Measurements from ENCODE around the gene ANKRD66.
"Not testable (repeated sequence)": the region's sequence is repeated elsewhere in the genome, so short reads cannot be mapped to it uniquely, and the experiment has no call there.

The ANKRD66 gene

GRCh38 chr6:46756469-46757213 is 9.9 kb downstream of the ANKRD66 start:
- DNase-seq: no peak

GRCh38 chr6:46757214-46757596 is 10.5 kb downstream of the ANKRD66 start:
- DNase-seq: no peak

- DNase-seq: no peak
Measured at GRCh38 chr6:46758960-46759753, 12.4 kb downstream of the ANKRD66 start.

GRCh38 chr6:46760925-46761324 is 14.2 kb downstream of the ANKRD66 start:
- no peak for DNase-seq

GRCh38 chr6:46763466-46763865 is 16.7 kb downstream of the ANKRD66 start:
- DNase-seq: no peak

GRCh38 chr6:46764280-46764679 is 17.5 kb downstream of the ANKRD66 start:
- not testable (repeated sequence) for DNase-seq

GRCh38 chr6:46764961-46765360 is 18.2 kb downstream of the ANKRD66 start:
- no peak for DNase-seq

GRCh38 chr6:46772016-46772415 is 25.3 kb downstream of the ANKRD66 start:
- peak; percentile 29 for DNase-seq

GRCh38 chr6:46772762-46773161 is 26.0 kb downstream of the ANKRD66 start:
- DNase-seq: peak; percentile 99

- peak; percentile 81 for DNase-seq
Measured at GRCh38 chr6:46773201-46773855, 26.6 kb downstream of the ANKRD66 start.

- DNase-seq: not testable (repeated sequence)
Measured at GRCh38 chr6:46774736-46775135, 28.0 kb downstream of the ANKRD66 start.

GRCh38 chr6:46776070-46776712 is 29.5 kb downstream of the ANKRD66 start:
- no peak for DNase-seq

GRCh38 chr6:46777476-46778346 is 31.0 kb downstream of the ANKRD66 start:
- DNase-seq: no peak

- peak; percentile 56 for DNase-seq
Measured at GRCh38 chr6:46781478-46782378, 35.0 kb downstream of the ANKRD66 start.

- no peak for DNase-seq
Measured at GRCh38 chr6:46784535-46784934, 37.8 kb downstream of the ANKRD66 start.

GRCh38 chr6:46787871-46788540 is 41.3 kb downstream of the ANKRD66 start:
- DNase-seq: no peak

- no peak for DNase-seq
Measured at GRCh38 chr6:46788791-46789190, 42.1 kb downstream of the ANKRD66 start.

GRCh38 chr6:46789434-46790354 is 43.0 kb downstream of the ANKRD66 start:
- no peak for DNase-seq

- no peak for DNase-seq
Measured at GRCh38 chr6:46790355-46790874, 43.7 kb downstream of the ANKRD66 start.
